Panc1 (cell line): ENCODE data around the gene MRPL14. TPM values are rescaled to one million over a fixed set of nuclear protein-coding genes. Genes with fewer than 3 reads are reported as not detected.

ENCODE experiments used
- ATAC-seq: fragments of 200-7000 bp; cut with Tn5 transposase; 2 replicates; pipeline ENCODE4 v1.9.1; 2020; ENCODE audit warnings: mild to moderate bottlenecking, moderate library complexity
- BruUV-seq: library from RNA; stranded (reverse); fragments of 400-500 nt; replicated peaks from 2 replicates; lab custom pipeline; 2021; lab: Mats Ljungman, UMichigan
- CTCF ChIA-PET: fragments of 300-600 bp; sonication (Branson Sonifier 250); formaldehyde crosslinking; loops from one replicate; lab custom pipeline; 2022; ENCODE audit warnings: antibody characterized with exemption; lab: Charles Lee
- POLR2A ChIA-PET: fragments of 300-600 bp; sonication (Branson Sonifier 250); formaldehyde crosslinking; loops from one replicate; lab custom pipeline; 2022; ENCODE audit warnings: antibody characterized with exemption; lab: Charles Lee
- DNase-seq: peaks from one replicate; pipeline ENCODE4 v3.0.0-alpha.2; 2010; ENCODE audit warnings: low read depth, low spot score
- H3K27ac ChIP-seq: 2 replicates; pipeline ENCODE4 v1.5.1; 2011; ENCODE audit warnings: mild to moderate bottlenecking, low read length, inconsistent platforms
- H3K27me3 ChIP-seq: fragments of 200-500 bp; sonication (Bioruptor generic); 2 replicates; pipeline ENCODE4 v1.6.0; 2014; ENCODE audit warnings: low read length, inconsistent platforms; ENCODE audit not compliant: control insufficient read depth, insufficient read depth
- H3K36me3 ChIP-seq: fragments of 200-500 bp; sonication (Bioruptor generic); 2 replicates; pipeline ENCODE4 v1.5.1; 2014; ENCODE audit warnings: inconsistent platforms, mild to moderate bottlenecking, low read length, moderate library complexity; ENCODE audit not compliant: control insufficient read depth, insufficient read depth
- H3K4me1 ChIP-seq: 2 replicates; pipeline ENCODE4 v1.5.1; 2011; ENCODE audit warnings: inconsistent platforms, mild to moderate bottlenecking, low read length, moderate library complexity; ENCODE audit not compliant: control insufficient read depth, insufficient read depth
- H3K4me3 ChIP-seq, 2 experiments: 2 replicates each; pipeline ENCODE4 v1.5.1; 2011 to 2012; ENCODE audit warnings: low read depth in 2 of 2, low read length in 2 of 2, mild to moderate bottlenecking in 2 of 2, inconsistent platforms in 1 of 2, moderate library complexity in 1 of 2
- H3K9me3 ChIP-seq: fragments of 200-500 bp; sonication (Bioruptor generic); 2 replicates; pipeline ENCODE4 v1.5.1; 2014; ENCODE audit warnings: low read depth, mild to moderate bottlenecking, inconsistent platforms, low read length, moderate library complexity; ENCODE audit not compliant: control insufficient read depth, insufficient read depth
- POLR2AphosphoS5 ChIP-seq: IDR thresholded peaks from 2 replicates; pipeline ENCODE4 v1.6.1; 2012; ENCODE audit warnings: mild to moderate bottlenecking, low read depth, low read length, moderate library complexity
- SIN3A ChIP-seq: IDR thresholded peaks from 2 replicates; pipeline ENCODE4 v1.6.1; 2012; ENCODE audit warnings: low read depth, mild to moderate bottlenecking, low read length, moderate library complexity, borderline replicate concordance; ENCODE audit not compliant: insufficient read depth
- TCF7L2 ChIP-seq: IDR thresholded peaks from 2 replicates; pipeline ENCODE4 v1.6.1; 2011; ENCODE audit warnings: mild to moderate bottlenecking, low read depth, low read length, inconsistent platforms
- in situ Hi-C: cut with HindIII; loops from 2 replicates; pipeline ENCODE4 v1.10.0; 2016; ENCODE audit warnings: low sequenced_read_pairs, low pct_unique_long_range_greater_than_20kb
- intact Hi-C: fragments of 100-400 bp; cut with micrococcal nuclease; formaldehyde crosslinking; loops from one replicate; pipeline ENCODE4 v1.10.0; 2022; ENCODE audit not compliant: unreplicated experiment
- total RNA-seq: library from RNA; stranded (reverse); gene quantifications from one replicate; pipeline ENCODE4 v1.2.1, GENCODE V29; 2021; ENCODE audit not compliant: unreplicated experiment
- TF ChIP-seq, protein P1 (sequence below), 2 experiments: IDR thresholded peaks; 2 replicates each; pipeline ENCODE4 v1.6.1; 2011 to 2012; ENCODE audit warnings: low read depth in 2 of 2, control low read depth in 1 of 2, low read length in 1 of 2, mild to moderate bottlenecking in 1 of 2, moderate library complexity in 1 of 2; ENCODE audit not compliant: insufficient read depth in 1 of 2
- TF ChIP-seq, protein P2 (sequence below): fragments of 450-650 bp; IDR thresholded peaks from 2 replicates; pipeline ENCODE4 v1.5.1; 2017; ENCODE audit warnings: mild to moderate bottlenecking

Gene MRPL14
- total RNA-seq, 1 experiment from 2014 or later, result 82.0 TPM

- Histone ChIP-seq H3K27me3 (no peaks in the 10 kb centered on the region), H3K36me3 (no peaks in the 10 kb centered on the region), H3K4me3 (no peak overlapping the region), H3K4me1 (peaks cover 23% of the 10 kb centered on the region), H3K27ac (peak overlapping the region; percentile 31; the same call in 1 of the 2 replicates), H3K9me3 (peaks cover 5% of the 10 kb centered on the region; the same call in 1 of the 2 replicates)
- no peak for DNase-seq
- intact Hi-C loops (no loop called here), in situ Hi-C loops (no loop called here)
- ChIA-PET POLR2A (no interaction called here), CTCF (interaction anchor here (0.6 to 1.4 kb wide), 3 partner anchors 10 to 287 kb away, joined by 3 to 4 read pairs (median 3); no protein-coding TSS in a partner anchor)
- no TSS peak for BruUV-seq
- peak; percentile 83 for ATAC-seq
- TF ChIP-seq, protein P1, sequence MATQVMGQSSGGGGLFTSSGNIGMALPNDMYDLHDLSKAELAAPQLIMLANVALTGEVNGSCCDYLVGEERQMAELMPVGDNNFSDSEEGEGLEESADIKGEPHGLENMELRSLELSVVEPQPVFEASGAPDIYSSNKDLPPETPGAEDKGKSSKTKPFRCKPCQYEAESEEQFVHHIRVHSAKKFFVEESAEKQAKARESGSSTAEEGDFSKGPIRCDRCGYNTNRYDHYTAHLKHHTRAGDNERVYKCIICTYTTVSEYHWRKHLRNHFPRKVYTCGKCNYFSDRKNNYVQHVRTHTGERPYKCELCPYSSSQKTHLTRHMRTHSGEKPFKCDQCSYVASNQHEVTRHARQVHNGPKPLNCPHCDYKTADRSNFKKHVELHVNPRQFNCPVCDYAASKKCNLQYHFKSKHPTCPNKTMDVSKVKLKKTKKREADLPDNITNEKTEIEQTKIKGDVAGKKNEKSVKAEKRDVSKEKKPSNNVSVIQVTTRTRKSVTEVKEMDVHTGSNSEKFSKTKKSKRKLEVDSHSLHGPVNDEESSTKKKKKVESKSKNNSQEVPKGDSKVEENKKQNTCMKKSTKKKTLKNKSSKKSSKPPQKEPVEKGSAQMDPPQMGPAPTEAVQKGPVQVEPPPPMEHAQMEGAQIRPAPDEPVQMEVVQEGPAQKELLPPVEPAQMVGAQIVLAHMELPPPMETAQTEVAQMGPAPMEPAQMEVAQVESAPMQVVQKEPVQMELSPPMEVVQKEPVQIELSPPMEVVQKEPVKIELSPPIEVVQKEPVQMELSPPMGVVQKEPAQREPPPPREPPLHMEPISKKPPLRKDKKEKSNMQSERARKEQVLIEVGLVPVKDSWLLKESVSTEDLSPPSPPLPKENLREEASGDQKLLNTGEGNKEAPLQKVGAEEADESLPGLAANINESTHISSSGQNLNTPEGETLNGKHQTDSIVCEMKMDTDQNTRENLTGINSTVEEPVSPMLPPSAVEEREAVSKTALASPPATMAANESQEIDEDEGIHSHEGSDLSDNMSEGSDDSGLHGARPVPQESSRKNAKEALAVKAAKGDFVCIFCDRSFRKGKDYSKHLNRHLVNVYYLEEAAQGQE (IDR thresholded peaks at IDR 0.05; ENCODE audit: insufficient read depth in 1 of 2, low read depth in 2 of 2, low read length in 1 of 2), result no peak
- TF ChIP-seq, protein P2, sequence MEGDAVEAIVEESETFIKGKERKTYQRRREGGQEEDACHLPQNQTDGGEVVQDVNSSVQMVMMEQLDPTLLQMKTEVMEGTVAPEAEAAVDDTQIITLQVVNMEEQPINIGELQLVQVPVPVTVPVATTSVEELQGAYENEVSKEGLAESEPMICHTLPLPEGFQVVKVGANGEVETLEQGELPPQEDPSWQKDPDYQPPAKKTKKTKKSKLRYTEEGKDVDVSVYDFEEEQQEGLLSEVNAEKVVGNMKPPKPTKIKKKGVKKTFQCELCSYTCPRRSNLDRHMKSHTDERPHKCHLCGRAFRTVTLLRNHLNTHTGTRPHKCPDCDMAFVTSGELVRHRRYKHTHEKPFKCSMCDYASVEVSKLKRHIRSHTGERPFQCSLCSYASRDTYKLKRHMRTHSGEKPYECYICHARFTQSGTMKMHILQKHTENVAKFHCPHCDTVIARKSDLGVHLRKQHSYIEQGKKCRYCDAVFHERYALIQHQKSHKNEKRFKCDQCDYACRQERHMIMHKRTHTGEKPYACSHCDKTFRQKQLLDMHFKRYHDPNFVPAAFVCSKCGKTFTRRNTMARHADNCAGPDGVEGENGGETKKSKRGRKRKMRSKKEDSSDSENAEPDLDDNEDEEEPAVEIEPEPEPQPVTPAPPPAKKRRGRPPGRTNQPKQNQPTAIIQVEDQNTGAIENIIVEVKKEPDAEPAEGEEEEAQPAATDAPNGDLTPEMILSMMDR, result no peak
- TF ChIP-seq TCF7L2 (no peak), POLR2AphosphoS5 (no peak), SIN3A (no peak)
Observed at GRCh38 chr6:44064089-44064947, 62.9 kb downstream of the MRPL14 start.

DNA sequence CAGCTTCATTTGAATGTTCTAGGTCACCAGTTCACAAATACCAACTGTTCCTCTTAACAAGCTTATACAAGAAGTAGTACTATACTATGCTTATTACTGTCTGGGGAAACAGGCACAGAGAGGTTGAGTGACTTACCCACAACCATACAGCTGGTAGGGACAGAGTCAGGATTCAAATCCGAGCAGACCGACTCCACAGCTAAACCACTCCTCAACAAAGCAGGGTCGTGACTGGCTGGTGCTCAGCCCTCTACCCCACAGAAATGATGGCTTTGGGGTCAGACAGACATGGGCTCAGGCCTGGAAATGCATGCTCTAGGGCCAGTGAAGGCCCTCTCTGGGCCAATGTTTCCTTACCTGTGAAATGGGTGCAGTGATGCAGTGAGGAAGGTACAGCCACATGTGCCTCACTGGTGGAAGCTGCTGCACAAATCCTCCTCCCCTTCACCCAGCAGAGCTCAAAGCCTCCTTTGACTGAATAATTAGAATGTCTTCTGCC lies 63.6 kb downstream of the MRPL14 start:
- BruUV-seq, result no TSS peak
- no peak for ATAC-seq

More for the DNA sequence above, 63.6 kb downstream of the MRPL14 start:
- intact Hi-C loops, result no loop called here
- no peaks in the 10 kb centered on the region for H3K36me3 ChIP-seq
- ChIA-PET POLR2A (no interaction called here), CTCF (interaction anchor here (1.4 kb wide), 1 partner anchor 21 kb away, joined by 3 read pairs; no protein-coding TSS in a partner anchor)
- H3K27ac ChIP-seq, result peak overlapping the region; percentile 51; the same call in 1 of the 2 replicates
- in situ Hi-C loops, result no loop called here
- DNase-seq, result no peak
- peaks cover 26% of the 10 kb centered on the region for H3K4me1 ChIP-seq
- no peak for TF ChIP-seq SIN3A
- TF ChIP-seq, protein P2, result no peak
- TF ChIP-seq POLR2AphosphoS5, result no peak
- TF ChIP-seq TCF7L2, result no peak
- TF ChIP-seq, protein P1 (IDR thresholded peaks at IDR 0.05; ENCODE audit: insufficient read depth in 1 of 2, low read depth in 2 of 2, low read length in 1 of 2), result no peak
- H3K27me3 ChIP-seq, result no peaks in the 10 kb centered on the region
- H3K9me3 ChIP-seq, result peaks cover 7% of the 10 kb centered on the region; the same call in 1 of the 2 replicates
- no peak overlapping the region for H3K4me3 ChIP-seq
